Measurements from ENCODE around the gene RCC2. TPM values are rescaled to one million over a fixed set of nuclear protein-coding genes. Genes with fewer than 3 reads are reported as not detected.

The RCC2 gene
- total RNA-seq, 1 donor from 2014 or later = 132 TPM

GRCh38 chr1:17442841-17443240 lies 3.4 kb upstream of the RCC2 start:
- peaks cover 4% of the 10 kb centered on the region for H3K36me3 Mint-ChIP-seq (ENCODE audit: unreplicated experiment)
- H3K27ac Mint-ChIP-seq (ENCODE audit: unreplicated experiment) = no peak overlapping the region
- TF ChIP-seq CTCF (IDR thresholded peaks at IDR 0.05; ENCODE audit: partially characterized antibody, unreplicated experiment) = no peak
- H3K9me3 Mint-ChIP-seq (ENCODE audit: unreplicated experiment) = peaks cover 10% of the 10 kb centered on the region
- H3K27me3 Mint-ChIP-seq (ENCODE audit: unreplicated experiment) = peaks cover 13% of the 10 kb centered on the region
- no peak for DNase-seq
- no peak overlapping the region for H3K4me3 Mint-ChIP-seq (ENCODE audit: unreplicated experiment)
- peaks cover 15% of the 10 kb centered on the region for H3K4me1 Mint-ChIP-seq (ENCODE audit: low read depth, unreplicated experiment)

- Mint-ChIP-seq H3K36me3 (ENCODE audit: unreplicated experiment) (peaks cover 4% of the 10 kb centered on the region), H3K9me3 (ENCODE audit: unreplicated experiment) (peaks cover 10% of the 10 kb centered on the region), H3K4me3 (ENCODE audit: unreplicated experiment) (no peak overlapping the region), H3K27me3 (ENCODE audit: unreplicated experiment) (peaks cover 13% of the 10 kb centered on the region), H3K4me1 (ENCODE audit: low read depth, unreplicated experiment) (peaks cover 15% of the 10 kb centered on the region), H3K27ac (ENCODE audit: unreplicated experiment) (no peak overlapping the region)
- TF ChIP-seq CTCF (IDR thresholded peaks at IDR 0.05; ENCODE audit: partially characterized antibody, unreplicated experiment) = no peak
- DNase-seq = no peak
Observed at GRCh38 chr1:17441993-17442357, 2.5 kb upstream of the RCC2 start.

GRCh38 chr1:17441265-17441992 lies 2.0 kb upstream of the RCC2 start:
- H3K27ac Mint-ChIP-seq (ENCODE audit: unreplicated experiment) = peak overlapping the region; percentile 80
- no peak for DNase-seq
- no peak for TF ChIP-seq CTCF (IDR thresholded peaks at IDR 0.05; ENCODE audit: partially characterized antibody, unreplicated experiment)
- H3K4me3 Mint-ChIP-seq (ENCODE audit: unreplicated experiment) = peak overlapping the region; percentile 62
- peaks cover 4% of the 10 kb centered on the region for H3K36me3 Mint-ChIP-seq (ENCODE audit: unreplicated experiment)
- H3K9me3 Mint-ChIP-seq (ENCODE audit: unreplicated experiment) = peaks cover 15% of the 10 kb centered on the region
- H3K4me1 Mint-ChIP-seq (ENCODE audit: low read depth, unreplicated experiment) = peaks cover 19% of the 10 kb centered on the region
- peaks cover 10% of the 10 kb centered on the region for H3K27me3 Mint-ChIP-seq (ENCODE audit: unreplicated experiment)

- Mint-ChIP-seq H3K4me1 (ENCODE audit: low read depth, unreplicated experiment) (peaks cover 22% of the 10 kb centered on the region), H3K9me3 (ENCODE audit: unreplicated experiment) (peaks cover 15% of the 10 kb centered on the region), H3K27me3 (ENCODE audit: unreplicated experiment) (peaks cover 12% of the 10 kb centered on the region), H3K27ac (ENCODE audit: unreplicated experiment) (peak overlapping the region; percentile 76), H3K36me3 (ENCODE audit: unreplicated experiment) (peaks cover 4% of the 10 kb centered on the region), H3K4me3 (ENCODE audit: unreplicated experiment) (peak overlapping the region; percentile 84)
- no peak for TF ChIP-seq CTCF (IDR thresholded peaks at IDR 0.05; ENCODE audit: partially characterized antibody, unreplicated experiment)
- no peak for DNase-seq
Observed at GRCh38 chr1:17440827-17441168, 1.3 kb upstream of the RCC2 start.

- Mint-ChIP-seq H3K36me3 (ENCODE audit: unreplicated experiment) (peaks cover 4% of the 10 kb centered on the region), H3K27me3 (ENCODE audit: unreplicated experiment) (peaks cover 12% of the 10 kb centered on the region), H3K27ac (ENCODE audit: unreplicated experiment) (peak overlapping the region; percentile 76), H3K4me3 (ENCODE audit: unreplicated experiment) (peak overlapping the region; percentile 84), H3K4me1 (ENCODE audit: low read depth, unreplicated experiment) (peaks cover 24% of the 10 kb centered on the region), H3K9me3 (ENCODE audit: unreplicated experiment) (peaks cover 15% of the 10 kb centered on the region)
- TF ChIP-seq CTCF (IDR thresholded peaks at IDR 0.05; ENCODE audit: partially characterized antibody, unreplicated experiment) = no peak
- DNase-seq = no peak
Observed at GRCh38 chr1:17440074-17440826, 773 bp upstream of the RCC2 start.

All from glutamatergic neuron (in vitro differentiated cells).